Skeletal muscle tissue (tissue), 4 donors: ENCODE data around the gene CRTC1. TPM values are rescaled to one million over a fixed set of nuclear protein-coding genes. Genes with fewer than 3 reads are reported as not detected.

Experiments used
- H3K27ac ChIP-seq: one replicate; pipeline ENCODE4 v1.7.0; 2013; ENCODE audit warnings: mild to moderate bottlenecking, low read depth, low read length, inconsistent platforms
- H3K27me3 ChIP-seq, 3 donors: one replicate each; pipeline ENCODE4 v1.7.0; 2013; ENCODE audit warnings: low read length in 3 of 3; ENCODE audit not compliant: control insufficient read depth in 3 of 3, insufficient read depth in 3 of 3
- H3K36me3 ChIP-seq, 3 donors: one replicate each; pipeline ENCODE4 v1.7.0; 2013; ENCODE audit warnings: low read length in 3 of 3; ENCODE audit not compliant: control insufficient read depth in 3 of 3, insufficient read depth in 3 of 3
- H3K4me1 ChIP-seq, 3 donors: one replicate each; pipeline ENCODE4 v1.7.0; 2013; ENCODE audit warnings: low read length in 3 of 3, mild to moderate bottlenecking in 3 of 3; ENCODE audit not compliant: control insufficient read depth in 3 of 3, insufficient read depth in 3 of 3
- H3K4me3 ChIP-seq, 3 donors: one replicate each; pipeline ENCODE4 v1.7.0; 2013; ENCODE audit warnings: low read length in 3 of 3
- H3K9ac ChIP-seq, 3 donors: one replicate each; pipeline ENCODE4 v1.7.0; 2013; ENCODE audit warnings: low read length in 3 of 3, mild to moderate bottlenecking in 3 of 3, moderate library complexity in 2 of 3, low read depth in 1 of 3
- H3K9me3 ChIP-seq, 3 donors: one replicate each; pipeline ENCODE4 v1.7.0; 2013; ENCODE audit warnings: low read length in 3 of 3; ENCODE audit not compliant: control insufficient read depth in 3 of 3
- total RNA-seq: library from RNA; depleted of rRNA; stranded (reverse); fragments of >200 nt; gene quantifications from one replicate; pipeline ENCODE4 v1.2.3, GENCODE V29; 2014
- donor health status: Osteomylitis.

The CRTC1 gene
- total RNA-seq, 1 donor from 2014 or later: 3.1 TPM

DNA sequence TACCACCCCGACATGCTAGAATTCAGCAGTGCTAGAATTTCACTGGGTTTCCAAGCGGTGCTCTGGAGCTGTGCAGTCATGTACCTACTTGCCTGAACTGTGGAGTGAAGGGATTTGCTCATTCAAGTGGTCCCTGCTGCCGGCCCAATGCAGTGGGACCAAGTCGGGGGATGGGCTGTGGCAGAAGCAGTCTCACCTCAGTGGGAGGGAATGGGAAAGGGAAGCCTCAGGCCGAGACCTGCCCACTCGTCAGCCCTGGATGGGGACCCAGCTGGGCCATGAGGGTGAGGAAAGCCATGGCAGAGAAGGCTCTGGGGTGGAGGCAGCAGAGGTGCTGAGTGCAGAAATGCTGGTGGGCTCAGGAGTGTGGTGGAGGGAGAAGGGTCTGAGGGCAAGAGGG is 31.7 kb upstream of the CRTC1 start:
- Histone ChIP-seq H3K4me1 (peaks cover 44 to 52% (median 46%) of the 10 kb centered on the region in 3 donors), H3K27ac (peak overlapping the region; percentile 87), H3K9ac (peak overlapping the region in 1 of 3 donors; percentile 33), H3K4me3 (no peak overlapping the region), H3K36me3 (peaks cover 0 to 2% (median 0%) of the 10 kb centered on the region in 3 donors), H3K9me3 (no peaks in the 10 kb centered on the region), H3K27me3 (no peaks in the 10 kb centered on the region)

DNA sequence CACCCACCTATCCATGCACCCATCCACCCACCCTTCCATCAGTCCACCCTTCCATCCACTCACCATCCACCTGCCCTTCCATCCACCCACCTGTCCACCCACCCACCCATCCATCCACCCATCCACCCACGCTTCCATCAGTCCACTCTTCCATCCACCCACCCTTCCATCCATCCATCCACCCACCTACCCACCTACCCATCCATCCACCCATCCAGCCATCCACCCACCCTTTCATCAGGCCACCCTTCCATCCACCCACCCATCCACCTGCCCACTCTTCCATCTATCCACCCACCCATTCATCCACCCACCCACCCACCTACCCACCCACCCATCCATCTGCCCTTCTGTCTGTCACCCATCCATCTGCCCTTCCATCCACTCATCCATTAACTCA is 29.6 kb upstream of the CRTC1 start:
- Histone ChIP-seq H3K36me3 (peaks cover 0 to 2% (median 0%) of the 10 kb centered on the region in 3 donors), H3K4me3 (no peak overlapping the region), H3K27me3 (no peaks in the 10 kb centered on the region), H3K4me1 (peaks cover 51 to 58% (median 57%) of the 10 kb centered on the region in 3 donors), H3K9me3 (no peaks in the 10 kb centered on the region), H3K9ac (no peak overlapping the region), H3K27ac (no peak overlapping the region)

DNA sequence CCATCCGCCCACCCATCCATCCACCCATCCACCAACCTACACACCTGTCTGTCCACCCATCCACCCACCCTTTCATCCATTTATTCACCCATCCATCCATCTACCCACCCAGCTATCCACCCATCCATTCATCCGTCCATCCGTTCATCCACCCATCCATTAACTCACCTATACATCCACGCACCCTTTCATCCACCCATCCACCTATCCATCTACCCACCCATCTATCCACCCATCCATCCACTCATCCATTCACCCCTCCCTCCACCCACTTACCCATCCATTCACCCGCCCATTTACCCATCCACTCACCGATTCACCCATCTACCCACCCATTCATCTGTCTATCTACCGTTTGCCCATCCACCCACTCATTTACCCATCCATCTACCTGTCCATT is 29.0 kb upstream of the CRTC1 start:
- H3K4me3 ChIP-seq: no peak overlapping the region
- peaks cover 50 to 56% (median 54%) of the 10 kb centered on the region in 3 donors for H3K4me1 ChIP-seq
- H3K9me3 ChIP-seq: no peaks in the 10 kb centered on the region
- H3K9ac ChIP-seq: no peak overlapping the region
- H3K27ac ChIP-seq: no peak overlapping the region
- no peaks in the 10 kb centered on the region for H3K27me3 ChIP-seq
- peaks cover 0 to 2% (median 0%) of the 10 kb centered on the region in 3 donors for H3K36me3 ChIP-seq

DNA sequence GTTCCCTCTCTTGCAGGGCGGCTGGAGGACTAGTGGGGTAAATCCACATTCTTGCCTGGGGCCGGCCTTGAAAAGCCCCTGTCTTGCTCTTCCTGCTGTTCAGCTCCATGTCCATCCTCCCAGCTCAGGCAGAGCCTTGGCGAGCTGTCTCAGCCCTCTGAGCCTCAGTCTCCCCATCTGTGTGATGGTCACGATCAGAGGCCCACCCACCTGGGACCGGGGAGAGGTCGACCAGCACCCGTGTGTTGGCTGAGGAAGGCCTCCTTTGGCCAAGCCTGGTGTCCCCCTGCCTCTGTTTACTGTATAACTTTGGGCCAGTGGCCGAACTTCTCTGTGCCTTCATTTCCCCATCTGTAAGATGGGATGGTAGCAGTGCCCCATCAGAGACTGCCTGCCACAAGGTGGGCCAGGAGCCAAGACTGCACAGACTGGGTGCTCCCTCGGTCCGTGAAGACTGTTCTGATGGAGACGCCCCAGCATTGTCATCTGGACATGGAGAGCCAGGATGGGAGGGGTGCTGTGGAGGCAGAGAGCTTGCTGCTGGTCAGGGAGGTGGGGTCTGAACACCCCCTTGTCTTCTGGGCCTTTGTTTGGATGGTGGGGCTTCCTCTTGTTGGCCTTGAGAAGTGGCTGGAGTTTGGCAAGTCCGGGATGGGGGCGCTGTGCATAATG is 28.2 kb upstream of the CRTC1 start:
- Histone ChIP-seq H3K9ac (no peak overlapping the region), H3K4me1 (peaks cover 49 to 56% (median 54%) of the 10 kb centered on the region in 3 donors), H3K27ac (no peak overlapping the region), H3K9me3 (no peaks in the 10 kb centered on the region), H3K36me3 (peaks cover 0 to 2% (median 0%) of the 10 kb centered on the region in 3 donors), H3K27me3 (no peaks in the 10 kb centered on the region), H3K4me3 (no peak overlapping the region)

DNA sequence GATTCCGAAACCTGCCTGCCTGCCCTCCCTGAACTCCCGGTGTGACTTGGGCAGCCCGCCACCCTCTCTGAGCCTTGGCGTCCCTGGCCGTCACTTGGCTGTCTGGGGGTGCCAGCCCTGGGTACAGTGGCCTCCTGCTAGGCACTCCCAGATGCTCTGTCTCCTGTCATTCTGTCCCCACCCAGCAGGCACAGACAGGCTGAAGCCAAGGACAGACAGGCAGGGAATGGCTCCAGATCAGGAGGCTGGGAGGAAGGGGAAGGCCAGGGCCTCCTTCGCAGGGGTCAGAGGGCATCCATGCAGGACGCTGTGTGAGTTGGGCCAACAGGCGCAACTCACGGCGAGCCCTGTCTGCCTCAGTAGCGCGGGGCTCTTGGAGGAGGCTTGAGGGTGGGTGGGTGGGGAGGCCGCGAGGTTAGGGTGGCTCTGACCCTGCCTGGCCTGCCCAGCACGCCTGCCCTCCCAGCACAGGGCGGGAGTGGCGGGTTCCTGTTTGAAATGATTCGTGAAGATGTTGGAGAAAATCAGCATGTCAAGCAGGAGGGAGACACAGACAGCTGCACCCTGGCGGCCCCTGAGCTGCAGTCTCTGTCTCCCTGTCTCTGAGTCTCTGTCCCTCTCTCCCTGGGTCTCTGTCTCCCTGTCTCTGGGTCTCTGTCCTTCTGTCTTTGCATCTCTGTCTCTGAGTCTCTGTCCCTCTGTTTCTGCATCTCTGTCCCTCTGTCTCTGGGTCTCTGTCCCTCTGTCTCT is 27.0 kb upstream of the CRTC1 start:
- Histone ChIP-seq H3K27ac (no peak overlapping the region), H3K4me1 (peaks cover 49 to 56% (median 52%) of the 10 kb centered on the region in 3 donors), H3K27me3 (no peaks in the 10 kb centered on the region), H3K4me3 (no peak overlapping the region), H3K36me3 (peaks cover 0 to 2% (median 0%) of the 10 kb centered on the region in 3 donors), H3K9ac (no peak overlapping the region), H3K9me3 (no peaks in the 10 kb centered on the region)

DNA sequence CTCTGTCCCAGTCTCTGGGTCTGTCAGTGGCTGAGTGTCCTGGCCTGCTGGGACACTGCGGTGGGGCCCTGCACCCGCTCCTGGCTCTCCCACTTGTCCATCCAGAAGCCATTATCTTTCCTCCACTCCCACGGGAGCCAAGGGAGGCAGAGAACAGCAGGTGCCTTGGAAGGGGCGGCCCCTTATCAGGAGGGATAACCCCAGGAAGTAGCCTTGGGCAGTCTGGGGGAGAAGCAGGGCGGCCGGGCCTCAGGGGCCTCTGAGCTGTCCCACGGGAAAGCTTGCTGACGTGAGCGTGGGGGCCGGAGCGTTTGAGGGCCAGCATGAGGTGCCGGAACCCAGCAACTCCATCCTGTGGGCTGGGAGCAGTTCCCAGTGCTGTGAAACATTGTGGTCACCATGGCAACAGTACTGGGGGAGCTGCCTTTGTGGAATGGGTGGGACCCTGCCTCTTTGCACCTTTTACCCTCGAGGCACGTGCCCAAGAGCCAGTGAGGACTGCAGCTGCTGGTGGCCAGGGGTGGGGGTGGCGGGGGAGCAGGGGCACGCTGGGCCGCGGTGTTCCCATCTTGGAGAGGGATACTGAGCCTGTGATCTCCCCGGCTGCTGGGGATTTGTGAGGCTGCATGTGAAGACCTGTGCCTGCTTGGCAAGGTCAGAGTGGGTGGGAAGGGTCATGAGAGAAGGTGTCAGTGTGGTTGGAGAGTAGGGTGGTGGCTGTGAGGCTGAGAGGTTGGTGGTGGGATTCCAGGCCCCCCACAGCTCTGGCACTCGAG is 25.7 kb upstream of the CRTC1 start:
- H3K36me3 ChIP-seq: peaks cover 0 to 7% (median 0%) of the 10 kb centered on the region in 3 donors
- H3K4me3 ChIP-seq: no peak overlapping the region
- H3K27ac ChIP-seq: peak overlapping the region; percentile 87
- peaks cover 45 to 59% (median 49%) of the 10 kb centered on the region in 3 donors for H3K4me1 ChIP-seq
- H3K27me3 ChIP-seq: no peaks in the 10 kb centered on the region
- H3K9me3 ChIP-seq: no peaks in the 10 kb centered on the region
- H3K9ac ChIP-seq: peak overlapping the region; percentile 20 to 55 (median 38)

DNA sequence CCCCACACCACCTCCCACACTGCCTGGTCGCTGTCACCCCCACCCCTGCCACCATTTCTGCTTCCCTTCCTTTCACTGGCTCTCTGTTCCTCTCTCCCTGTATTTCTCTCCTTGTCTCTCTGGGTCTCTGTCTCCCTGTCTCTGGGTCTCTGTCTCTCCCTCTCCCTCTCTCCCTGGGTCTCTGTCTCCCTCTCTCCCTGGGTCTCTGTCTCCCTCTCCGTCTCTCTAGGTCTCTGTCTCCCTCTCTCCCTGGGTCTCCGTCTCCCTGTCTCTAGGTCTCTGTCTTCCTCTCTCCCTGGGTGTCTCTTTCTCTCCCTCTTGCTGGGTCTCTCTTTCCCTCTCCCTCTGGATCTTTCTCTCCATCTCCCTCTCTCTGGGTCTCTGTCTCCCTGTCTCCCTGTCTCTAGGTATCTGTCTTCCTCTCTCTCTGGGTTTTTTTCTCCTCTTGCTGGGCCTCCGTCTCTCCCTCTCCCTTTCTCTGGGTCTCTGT is 25.1 kb upstream of the CRTC1 start:
- Histone ChIP-seq H3K27ac (peak overlapping the region; percentile 87), H3K36me3 (peaks cover 0 to 7% (median 0%) of the 10 kb centered on the region in 3 donors), H3K9ac (peak overlapping the region; percentile 20 to 54 (median 38)), H3K9me3 (no peaks in the 10 kb centered on the region), H3K4me3 (no peak overlapping the region), H3K4me1 (peaks cover 51 to 65% (median 55%) of the 10 kb centered on the region in 3 donors), H3K27me3 (no peaks in the 10 kb centered on the region)

DNA sequence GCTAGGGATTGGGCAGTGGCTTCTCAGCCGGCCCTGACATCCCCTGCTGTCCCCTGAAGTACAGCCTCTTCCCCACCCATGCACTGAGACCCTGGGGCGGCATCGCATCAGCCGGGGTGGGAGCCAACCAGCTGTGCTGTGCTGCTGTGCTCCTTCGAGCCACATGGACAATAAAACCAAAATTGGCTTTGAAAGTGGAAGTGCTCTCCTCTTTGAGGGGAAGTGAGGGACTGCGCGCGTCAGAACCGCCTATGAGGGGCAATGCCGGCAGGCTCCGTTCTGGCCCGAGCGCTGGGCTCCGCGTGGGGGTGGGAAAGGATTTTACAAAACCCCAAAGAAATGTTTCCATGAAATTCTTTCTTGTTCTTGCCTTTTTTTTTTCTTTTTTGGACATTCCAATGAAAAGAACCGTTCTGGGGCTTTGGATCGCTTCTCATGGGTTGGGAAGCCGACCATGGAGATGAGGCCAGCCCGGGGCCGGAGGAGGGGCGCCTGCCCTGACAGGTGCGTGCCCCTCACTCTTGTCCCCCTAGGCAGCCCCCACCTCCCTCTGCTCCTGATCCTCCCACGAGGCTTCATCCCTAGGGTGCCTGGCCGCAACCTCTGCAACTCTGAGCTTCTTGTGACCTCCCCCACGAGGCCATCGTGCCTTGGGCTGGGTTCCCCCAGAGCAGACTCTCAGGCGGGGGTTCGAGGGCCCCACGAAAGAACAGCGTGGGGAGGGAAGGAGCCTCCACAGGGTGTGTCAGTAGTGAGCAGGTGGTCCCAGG is 24.0 kb upstream of the CRTC1 start:
- Histone ChIP-seq H3K36me3 (peaks cover 0 to 5% (median 0%) of the 10 kb centered on the region in 3 donors), H3K4me3 (peak overlapping the region in 2 of 3 donors; percentile 23 to 45), H3K4me1 (peaks cover 51 to 70% (median 56%) of the 10 kb centered on the region in 3 donors), H3K27ac (peak overlapping the region; percentile 87), H3K9me3 (no peaks in the 10 kb centered on the region), H3K9ac (peak overlapping the region; percentile 33 to 70 (median 56)), H3K27me3 (no peaks in the 10 kb centered on the region)
